T-helper 1 cell (primary cell): ENCODE measurements around the gene GRIK1.

Experiments
- DNase-seq, 5 donors: peaks; one replicate each; pipeline ENCODE4 v3.0.0-alpha.2; 2012 to 2020

GRIK1 gene

DNA sequence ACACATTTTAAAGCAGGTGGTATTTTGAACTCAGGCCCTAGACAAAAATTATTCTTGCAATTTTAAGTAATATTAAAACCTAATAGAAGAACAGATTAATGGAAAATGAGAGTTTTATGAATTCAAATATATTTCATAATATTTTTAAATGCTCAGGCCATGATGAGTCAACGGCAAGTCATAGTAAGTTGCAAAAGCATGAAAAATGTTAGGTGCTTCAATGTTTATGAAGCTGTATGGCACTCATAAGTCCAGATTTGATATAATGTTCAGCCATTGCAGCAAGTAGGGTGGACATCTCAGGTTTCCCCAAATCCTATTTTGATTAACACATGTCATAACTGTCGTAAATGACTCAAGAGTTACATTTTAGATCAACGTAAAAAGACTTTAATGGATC, 112.6 kb downstream of the GRIK1 start:
- DNase-seq = no peak

DNA sequence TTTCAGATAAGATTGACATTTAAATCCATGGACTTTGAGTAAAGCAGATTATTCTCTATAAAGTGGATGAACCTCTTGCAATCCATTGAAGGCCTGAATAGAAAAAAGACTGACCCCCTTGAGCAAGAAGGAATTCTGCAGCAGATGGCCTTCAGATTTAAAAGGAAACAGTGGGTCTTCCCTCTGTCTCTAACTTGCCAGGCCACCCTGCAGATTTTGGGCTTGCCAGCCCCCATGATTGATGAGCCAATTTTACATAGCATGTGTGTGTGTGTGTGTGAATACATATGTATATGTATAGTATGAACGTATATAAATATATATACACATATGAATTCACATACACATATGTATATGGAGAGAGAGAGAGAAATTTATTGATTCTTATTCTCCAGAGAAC, 113.4 kb downstream of the GRIK1 start:
- DNase-seq = no peak

DNA sequence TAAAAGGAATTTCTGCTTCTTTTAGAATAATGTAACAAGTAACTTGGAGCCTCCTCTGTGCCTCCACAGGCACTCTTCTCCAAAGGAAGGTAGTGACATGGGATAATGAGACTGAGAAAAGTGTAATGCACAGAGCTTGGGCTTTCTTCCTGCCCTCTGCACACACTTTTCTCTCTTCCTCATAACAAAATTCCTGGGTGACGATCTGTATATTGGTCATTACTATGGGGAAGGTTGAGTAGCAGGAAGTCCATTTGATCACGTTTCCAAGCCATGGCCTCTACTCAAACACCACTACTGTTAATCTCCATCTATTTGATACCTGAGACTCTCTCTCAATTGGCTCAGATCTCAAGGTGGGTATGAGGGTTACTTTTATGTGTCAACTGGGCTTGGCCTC, 113.9 kb downstream of the GRIK1 start:
- no peak for DNase-seq

DNA sequence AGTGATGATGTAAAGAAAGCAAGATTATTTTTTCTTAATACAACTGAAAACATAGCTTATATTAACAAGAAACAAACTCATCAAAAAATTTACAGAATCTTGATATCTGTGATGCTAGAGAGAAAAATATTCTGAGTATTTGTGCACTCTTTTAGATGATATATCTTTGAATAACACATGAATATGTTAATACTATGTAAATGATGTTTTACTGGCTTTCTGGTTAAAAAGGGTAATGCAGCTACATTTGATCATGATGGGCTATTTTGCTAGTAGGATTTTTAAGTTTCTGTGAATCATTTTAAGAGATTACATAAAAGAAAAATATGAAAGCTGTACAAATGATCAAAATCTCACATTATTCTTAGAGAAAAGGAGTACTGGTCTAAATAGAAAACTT, 114.5 kb downstream of the GRIK1 start:
- DNase-seq = no peak

DNA sequence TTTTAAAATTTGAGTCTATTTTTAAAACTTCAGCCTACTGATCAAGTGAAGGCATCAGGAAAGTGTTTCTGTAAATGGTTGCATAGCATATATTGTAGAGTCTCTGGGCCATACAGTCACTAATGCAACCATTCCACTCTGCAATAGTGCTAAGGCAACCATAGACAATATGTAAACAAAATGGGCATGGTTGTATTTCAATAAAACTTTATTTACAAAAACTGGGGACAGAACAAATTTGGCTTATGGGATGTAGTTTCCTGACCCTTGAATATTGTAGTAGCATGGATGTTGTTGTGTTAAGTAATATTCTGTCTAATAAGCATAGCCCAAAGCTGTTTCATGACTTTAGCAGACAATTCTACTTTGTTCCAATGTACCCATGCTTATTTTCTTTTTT, 117.7 kb downstream of the GRIK1 start:
- DNase-seq = no peak

DNA sequence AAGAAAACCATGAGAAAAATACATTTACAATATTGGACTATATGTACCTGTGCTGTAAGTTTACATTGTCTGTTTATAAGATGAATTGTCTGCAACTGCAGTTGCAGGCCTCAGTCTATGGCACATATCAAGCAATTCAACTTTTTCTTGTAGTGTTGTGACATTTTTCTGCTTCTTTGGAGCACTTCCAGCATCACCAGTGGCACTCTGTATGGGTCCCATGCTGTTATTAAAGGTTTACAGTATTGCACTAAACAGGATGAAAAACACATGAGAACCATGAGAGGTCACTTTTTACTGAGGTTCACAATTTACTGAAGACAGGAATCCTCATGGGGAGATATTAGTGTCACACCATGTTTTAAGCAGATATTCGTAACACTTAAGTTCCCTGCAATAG, 118.6 kb downstream of the GRIK1 start:
- no peak for DNase-seq

DNA sequence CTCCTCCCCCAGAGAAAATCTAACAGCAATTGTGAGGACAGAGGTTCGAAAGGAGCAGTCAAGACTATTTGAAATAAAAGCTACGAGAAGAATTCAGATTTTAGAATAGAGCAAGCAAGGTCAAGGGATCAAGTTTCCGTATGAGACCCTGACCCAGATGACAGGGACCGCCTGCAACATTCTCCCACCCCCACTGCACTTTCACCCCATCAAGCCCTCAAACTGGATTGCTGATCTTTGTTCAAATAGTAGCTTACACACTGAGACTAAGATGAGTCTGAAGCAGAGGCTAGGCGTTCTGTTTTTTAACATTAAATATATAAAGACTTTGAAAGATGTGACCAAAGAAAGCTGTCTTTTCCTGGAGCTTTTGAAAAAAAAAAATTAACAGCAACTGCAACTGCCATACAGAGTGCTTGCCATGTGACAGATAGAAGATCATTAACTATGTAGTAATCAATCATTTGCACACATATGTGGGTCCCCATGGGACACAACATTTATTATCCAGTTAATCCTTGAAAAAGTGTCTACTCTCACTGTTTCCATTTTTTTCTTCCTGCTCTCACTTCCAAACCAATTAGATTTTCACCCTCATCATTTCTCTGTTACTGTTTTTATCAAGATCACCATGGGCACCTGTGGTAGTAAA, 120.0 kb downstream of the GRIK1 start:
- no peak for DNase-seq

DNA sequence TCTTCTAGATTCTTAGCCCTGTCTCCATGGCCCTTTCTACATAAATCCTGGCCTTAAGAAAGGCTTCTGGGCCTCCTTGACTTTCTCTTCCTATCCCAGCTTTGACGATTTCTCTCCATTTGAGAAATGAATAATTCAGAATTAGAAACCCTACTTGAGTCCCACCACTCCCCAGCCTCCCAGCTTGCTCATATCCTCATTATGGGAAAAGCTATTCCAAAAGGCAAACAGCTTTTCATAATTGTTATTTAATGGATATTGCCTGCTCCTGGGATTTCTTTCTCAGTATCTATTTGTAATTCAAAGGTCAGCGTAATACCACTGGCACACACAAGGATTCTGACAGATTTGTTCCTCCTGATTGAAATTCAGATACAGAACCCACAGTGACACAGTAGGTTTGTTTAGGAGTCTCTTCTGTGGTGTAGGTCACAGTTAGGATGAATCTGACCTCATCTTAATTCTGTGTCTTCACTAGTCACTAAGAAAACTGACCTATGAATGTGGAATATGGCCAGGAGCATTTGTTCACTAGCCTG, 121.3 kb downstream of the GRIK1 start:
- no peak for DNase-seq

DNA sequence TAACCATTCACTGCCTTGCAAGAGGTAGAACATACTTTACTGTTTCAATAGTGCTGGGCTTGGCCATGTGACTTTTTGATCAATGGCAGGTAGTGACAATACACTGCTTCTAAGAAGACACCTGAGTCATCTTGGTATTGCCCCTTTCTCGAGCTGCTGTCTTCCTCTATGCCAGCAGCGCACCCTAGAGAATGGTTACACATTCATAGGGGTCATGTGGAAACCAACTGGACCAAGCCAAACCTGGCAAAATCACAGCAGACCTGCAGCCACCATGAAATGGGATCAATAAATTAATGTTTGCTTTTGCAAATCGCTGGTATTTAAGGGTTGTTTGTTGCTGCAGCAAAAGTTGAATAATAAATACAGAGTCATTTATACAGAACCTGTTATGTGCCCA, 122.3 kb downstream of the GRIK1 start:
- no peak for DNase-seq

DNA sequence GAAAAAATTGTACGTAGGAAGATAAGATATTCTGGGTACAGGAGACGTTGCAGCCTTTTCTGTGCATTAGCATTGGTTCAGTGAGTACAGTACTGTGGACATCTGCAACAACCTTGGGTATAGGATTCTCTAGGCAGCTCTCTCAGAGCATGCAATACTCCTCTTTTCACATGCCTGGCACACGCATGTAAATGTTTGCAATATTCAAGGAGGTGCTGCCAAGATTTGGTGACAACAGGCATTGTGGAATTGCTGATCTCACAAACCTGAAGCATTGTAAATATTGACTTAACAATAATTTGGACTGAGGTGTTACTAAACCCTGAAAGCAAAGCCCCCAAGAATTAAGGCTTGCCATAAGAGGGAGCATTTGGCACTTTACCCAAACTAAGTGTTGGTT, 126.8 kb downstream of the GRIK1 start:
- no peak for DNase-seq

DNA sequence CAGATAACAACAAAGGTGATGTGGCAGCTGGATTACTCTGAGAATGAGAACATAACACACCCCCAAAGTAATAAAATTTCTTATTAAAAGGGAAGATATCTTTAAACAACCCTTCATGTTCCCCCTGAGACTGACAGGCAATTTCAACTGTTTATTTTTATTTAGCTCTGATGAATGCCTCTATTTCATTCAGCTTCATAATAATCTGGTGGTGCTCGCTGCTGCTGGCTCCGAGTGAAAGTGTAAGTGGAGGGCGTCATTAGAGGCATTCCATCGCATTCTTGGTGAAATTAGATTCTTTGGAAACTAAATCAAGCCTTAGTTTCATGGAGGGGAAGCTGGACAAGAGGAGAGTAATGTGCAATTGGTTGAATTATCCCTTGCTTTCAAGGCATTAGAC, 128.9 kb downstream of the GRIK1 start:
- no peak for DNase-seq

DNA sequence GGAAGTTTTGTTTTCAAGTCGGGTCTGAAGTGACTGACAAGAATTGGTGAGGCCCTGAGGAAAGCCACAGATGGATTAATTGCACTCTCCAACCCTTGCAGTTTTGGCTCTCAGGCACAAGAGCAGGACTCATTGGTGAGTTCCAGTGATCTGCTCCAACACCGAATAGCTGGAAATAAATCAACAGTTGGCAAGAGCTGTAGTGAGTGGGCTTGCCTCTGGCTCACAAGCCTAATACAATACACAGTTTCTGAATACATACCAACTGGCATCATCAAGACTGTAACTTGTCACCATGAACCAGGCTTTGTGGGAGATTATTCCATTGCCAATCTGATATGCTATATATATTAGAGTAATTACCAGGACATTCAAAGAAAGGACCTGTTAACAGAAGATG, 131.6 kb downstream of the GRIK1 start:
- no peak for DNase-seq

DNA sequence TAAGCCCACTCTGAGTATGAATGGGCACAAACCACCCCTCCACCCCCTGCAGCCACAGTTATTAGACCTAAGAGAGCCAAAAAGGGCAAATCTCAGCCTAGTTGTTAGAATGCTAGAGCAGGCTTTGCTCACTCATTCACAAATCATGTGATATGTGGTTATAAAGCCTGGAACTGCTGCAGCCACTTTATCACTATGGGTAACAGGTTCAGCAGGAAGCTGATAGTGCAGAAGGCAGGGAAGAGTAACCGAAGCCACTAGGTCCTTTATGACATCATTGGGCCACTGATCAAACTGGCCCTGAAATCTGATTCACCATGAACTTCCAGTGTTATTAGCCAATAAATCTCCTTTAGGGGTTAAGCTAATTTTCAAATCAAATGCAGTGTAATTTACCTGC, 134.7 kb downstream of the GRIK1 start:
- DNase-seq = no peak

DNA sequence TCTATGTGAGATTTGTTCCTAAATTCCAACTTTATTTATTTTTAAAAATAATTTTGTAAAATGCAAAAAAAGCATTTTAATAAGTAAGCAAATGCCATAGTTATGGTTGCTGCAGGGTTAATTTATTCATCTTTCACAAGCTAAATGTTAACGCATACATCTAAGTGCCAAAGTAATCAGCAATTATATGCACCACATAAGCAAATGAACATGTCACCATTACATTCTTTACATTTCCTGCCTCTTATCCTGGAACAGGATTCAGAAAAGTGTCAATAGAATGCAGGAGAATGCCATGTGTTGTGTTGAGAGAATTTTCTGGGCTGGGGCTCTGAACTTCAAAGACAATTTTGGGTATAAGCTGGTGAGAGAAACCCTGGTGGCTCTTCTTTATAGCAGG, 136.6 kb downstream of the GRIK1 start:
- DNase-seq = no peak

DNA sequence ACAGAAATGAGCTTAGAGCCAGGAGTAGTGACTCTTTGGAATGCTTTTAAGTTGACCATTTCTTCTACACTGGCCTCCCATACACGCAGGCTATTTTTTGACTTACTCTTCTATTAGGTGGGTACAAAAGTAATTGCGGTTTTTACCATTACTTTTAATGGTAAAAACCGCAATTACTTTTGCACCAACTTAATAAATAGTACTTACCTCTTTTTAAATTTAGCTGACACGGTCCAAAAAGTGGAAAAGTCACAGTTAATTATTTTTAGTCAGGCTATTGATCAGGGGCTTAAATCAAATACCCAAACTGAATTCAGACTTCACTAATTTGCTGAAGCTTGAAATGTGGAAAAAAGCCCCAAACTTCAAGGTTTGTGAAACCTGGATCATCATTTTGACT, 138.7 kb downstream of the GRIK1 start:
- no peak for DNase-seq

DNA sequence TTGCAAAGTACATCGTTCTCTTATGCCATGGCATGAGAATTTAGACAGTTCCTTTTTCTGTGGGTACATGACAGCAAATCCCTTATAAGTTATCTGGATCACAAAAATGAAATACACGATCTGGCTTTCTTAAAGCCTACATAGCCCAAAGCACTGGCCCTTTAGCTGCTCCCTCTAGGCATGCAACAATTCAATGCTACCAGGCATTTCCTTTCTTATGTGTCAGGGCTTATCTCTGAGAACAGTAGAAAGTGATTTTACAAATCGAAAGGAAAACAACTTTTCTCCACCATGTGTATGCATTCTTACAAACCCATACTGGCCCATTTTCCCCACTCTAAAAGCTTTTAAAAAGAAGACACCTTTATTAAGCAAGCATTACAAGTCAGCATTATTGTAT, 139.7 kb downstream of the GRIK1 start:
- DNase-seq = no peak

DNA sequence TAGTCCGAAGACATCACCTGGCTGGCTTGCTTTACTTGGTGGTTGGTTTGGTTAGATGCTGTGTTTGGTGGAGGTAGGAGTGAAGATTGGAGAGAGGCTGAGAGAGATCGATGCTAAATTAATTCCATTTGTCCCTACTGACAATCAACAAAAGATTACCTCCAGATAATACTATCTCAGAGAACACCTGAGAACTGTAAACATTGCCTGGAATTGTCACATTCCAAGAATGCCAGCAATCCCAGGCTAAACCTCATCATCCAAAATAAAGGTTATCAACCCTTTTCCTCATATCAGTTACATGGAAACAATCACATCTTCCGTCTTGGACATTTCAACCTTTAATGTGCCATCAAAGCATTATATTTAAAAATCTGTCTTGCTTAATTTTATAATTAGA, 141.0 kb downstream of the GRIK1 start:
- no peak for DNase-seq

DNA sequence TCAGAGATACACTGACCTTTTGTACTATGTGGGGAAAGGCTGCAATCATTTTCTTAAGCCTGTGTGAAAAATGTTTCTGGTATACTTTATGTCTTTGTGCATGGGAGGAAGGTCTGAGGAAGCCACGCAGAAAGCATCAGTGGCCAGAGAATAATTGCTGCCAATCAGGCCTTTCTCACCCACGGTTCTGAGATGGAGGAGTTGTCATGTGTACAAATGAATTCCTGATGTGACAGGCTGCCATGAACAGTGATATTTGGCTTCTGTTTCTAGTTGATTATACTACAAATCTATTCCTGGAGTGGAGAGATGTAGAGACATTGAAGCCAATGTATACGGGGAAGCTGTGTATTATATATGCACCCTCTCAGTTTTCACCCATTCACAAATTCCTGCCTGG, 142.6 kb downstream of the GRIK1 start:
- no peak for DNase-seq

DNA sequence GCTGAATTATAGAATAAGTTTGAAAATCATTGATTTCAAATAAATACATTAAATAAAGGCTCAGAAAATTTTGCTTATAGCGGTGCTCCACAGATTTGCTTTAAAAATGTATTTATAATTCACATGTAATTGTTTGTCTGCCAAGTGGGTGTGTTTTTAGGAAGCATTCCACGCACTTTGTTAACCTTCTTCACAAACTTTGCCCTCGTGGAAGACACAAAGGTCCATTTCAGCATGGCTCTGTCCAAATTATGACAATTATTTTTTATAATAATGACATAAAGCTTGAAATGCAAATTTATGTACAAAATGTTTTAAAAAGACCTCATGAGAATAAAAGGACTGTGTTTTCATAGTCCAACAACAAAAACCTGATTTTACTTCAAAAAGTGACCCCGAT, 146.1 kb downstream of the GRIK1 start:
- no peak for DNase-seq

DNA sequence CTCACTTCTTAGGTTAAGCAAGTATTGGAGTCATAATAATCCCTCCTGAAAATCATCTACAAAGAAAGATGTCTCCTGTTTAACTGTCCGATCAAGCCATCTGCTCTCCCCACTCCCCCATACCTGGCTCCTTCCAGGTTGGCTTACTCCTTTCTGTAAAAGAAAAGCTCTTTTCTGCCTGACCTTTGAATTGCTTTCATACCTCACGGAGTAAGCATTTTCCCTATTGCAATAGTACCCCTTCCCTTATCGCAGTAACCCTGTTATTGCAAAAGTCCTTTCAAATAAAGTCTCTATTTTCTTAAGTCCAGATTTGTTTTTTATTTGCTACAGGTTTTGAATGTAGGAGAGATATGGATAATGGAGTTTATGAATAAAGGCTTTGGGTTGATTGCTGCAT, 150.4 kb downstream of the GRIK1 start:
- DNase-seq = no peak

DNA sequence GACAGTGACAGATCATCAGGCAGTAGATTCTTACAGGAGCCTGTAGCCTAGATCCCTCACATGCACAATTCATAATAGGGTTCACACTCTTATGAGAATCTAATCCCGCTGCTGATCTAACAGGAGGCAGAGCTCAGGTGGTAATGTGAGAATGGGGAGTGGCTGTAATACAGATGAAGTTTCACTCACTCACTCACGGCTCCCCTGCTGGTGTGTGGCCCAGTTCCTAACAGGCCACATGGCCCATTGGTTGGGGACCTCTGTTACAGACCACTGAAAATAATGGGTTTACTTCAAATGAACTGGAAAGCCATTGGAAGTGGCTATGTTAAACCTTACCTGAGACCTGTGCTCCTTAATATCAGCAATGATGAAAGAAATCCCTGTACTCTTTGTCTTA, 151.0 kb downstream of the GRIK1 start:
- no peak for DNase-seq

DNA sequence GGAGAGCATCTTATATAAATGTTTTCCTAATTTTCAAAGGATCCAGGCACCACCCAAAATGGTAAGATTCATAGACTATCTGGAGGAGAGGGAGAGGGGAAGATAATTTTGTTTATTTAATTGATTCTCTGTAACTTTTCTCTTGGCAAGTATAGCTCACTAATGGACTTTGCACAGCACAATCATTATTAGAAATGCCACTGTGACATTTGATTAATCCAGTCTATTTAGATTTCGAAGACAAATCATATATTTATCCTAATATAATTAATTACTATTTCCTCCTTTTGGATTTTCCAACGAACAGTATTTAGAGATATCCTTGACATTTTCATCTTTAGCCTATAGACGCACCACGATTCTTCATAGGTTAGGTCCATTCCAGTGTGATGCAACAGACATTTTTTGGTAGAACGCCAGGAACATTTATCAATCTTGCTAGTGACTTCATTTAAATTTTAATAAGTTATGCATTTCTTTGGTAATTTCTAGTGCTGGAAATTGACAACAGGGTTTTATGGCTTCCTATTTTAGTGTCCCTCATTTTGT, 152.4 kb downstream of the GRIK1 start:
- DNase-seq = no peak

DNA sequence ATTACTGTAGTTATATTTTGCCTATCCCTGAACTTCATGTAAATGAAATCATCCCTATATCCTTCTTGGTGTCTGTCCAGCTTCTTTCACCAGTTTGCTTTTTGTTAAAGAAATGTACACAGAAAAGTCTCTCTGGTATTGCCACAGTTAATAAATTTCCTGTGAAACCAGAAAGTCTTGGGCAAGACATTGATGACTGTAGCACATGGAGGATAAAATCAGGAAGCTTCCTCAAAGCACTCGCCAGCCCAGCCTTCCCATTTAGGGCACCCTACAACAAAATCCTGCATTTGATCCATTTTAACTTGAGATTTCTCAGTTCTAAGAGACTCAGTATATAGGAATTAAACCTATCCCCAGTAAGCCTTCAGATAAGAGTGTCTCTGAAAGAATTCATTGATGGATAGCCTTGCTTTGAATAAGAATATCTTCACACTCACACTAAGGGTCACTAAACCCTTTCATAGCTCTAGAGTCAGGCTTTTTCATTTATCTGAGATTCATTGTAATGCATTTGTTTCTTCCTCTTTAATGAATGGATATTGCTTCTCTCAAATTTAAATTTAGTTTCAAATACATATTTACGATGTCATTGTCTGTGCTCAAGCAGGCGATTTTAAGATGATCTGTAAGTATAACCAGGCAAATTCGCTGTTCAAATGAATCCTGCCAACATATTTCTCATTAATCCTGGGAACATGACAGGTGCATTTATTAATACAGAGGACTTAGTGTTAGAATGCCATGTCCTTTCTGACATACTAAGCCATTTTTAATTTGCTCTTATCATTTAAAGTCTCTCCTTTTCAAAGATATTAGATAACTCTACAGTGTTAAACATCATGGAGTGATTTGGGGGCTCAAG, 153.1 kb downstream of the GRIK1 start:
- no peak for DNase-seq

DNA sequence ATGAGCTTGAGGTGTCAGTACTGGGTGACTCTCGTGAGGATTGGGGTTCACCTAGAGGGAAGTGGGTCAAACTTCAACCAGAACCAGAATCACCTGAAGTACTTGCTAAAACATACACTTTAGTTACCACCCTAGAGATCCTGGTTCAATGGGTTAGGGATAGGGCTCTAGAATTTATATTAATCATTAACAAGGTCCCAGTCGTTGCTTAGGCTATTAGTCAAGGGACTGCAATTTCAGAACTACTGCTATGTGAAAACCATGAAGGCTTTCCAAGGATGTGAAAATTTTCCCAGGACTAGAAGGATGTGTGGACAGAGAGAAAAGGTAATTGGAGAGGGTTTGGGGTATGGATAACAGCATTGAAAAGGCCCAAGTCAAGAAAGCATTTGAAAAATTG, 162.6 kb downstream of the GRIK1 start:
- DNase-seq = no peak
